OCI-LY7 (cell line): ENCODE measurements around the gene FOXP1. TPM values are rescaled to one million over a fixed set of nuclear protein-coding genes. Genes with fewer than 3 reads are reported as not detected.
A peak's percentile ranks its signal among the peaks of the same experiment; 100 is the strongest.

Experiments
- BruUV-seq: library from RNA; stranded (reverse); fragments of 400-500 nt; replicated peaks from 2 replicates; lab custom pipeline; 2021; lab: Mats Ljungman, UMichigan
- CTCF ChIA-PET: fragments of 300-600 bp; sonication (Branson Sonifier 250); formaldehyde crosslinking; loops from one replicate; lab custom pipeline; 2022; ENCODE audit warnings: antibody characterized with exemption; ENCODE audit not compliant: unreplicated experiment; lab: Charles Lee
- POLR2A ChIA-PET: fragments of 300-600 bp; sonication (Branson Sonifier 250); formaldehyde crosslinking; loops from one replicate; lab custom pipeline; 2022; ENCODE audit warnings: antibody characterized with exemption; lab: Charles Lee
- DNase-seq: peaks from one replicate; pipeline ENCODE4 v3.0.0-alpha.2; 2015; ENCODE audit warnings: low spot score
- H2AFZ ChIP-seq: fragments of 200-600 bp; sonication (generic), shearing (Covaris generic); 2 replicates; pipeline ENCODE4 v1.6.1; 2014; ENCODE audit warnings: mild to moderate bottlenecking, antibody characterized with exemption, low read length, moderate library complexity
- H3K27ac ChIP-seq: fragments of 200-600 bp; sonication (generic); 2 replicates; pipeline ENCODE4 v1.5.1; 2014; ENCODE audit warnings: mixed run types, low read depth, mild to moderate bottlenecking, moderate library complexity, low read length, inconsistent platforms; ENCODE audit not compliant: poor library complexity, severe bottlenecking
- H3K36me3 ChIP-seq: fragments of 200-600 bp; sonication (generic); 2 replicates; pipeline ENCODE4 v1.6.1; 2014; ENCODE audit warnings: mild to moderate bottlenecking, antibody characterized with exemption, low read length, moderate library complexity, mixed read lengths; ENCODE audit not compliant: insufficient read depth
- H3K4me1 ChIP-seq: fragments of 200-600 bp; sonication (generic); 2 replicates; pipeline ENCODE4 v1.5.1; 2014; ENCODE audit warnings: mild to moderate bottlenecking, low read length; ENCODE audit not compliant: insufficient read depth, poor library complexity, severe bottlenecking
- H3K4me2 ChIP-seq: fragments of 200-600 bp; sonication (generic); 2 replicates; pipeline ENCODE4 v1.6.1; 2014; ENCODE audit warnings: mild to moderate bottlenecking, low read length
- H3K4me3 ChIP-seq: fragments of 200-600 bp; sonication (generic); 2 replicates; pipeline ENCODE4 v1.5.1; 2014; ENCODE audit warnings: mild to moderate bottlenecking, low read depth, low read length; ENCODE audit not compliant: poor library complexity, severe bottlenecking
- H3K79me2 ChIP-seq: fragments of 200-600 bp; sonication (generic); 2 replicates; pipeline ENCODE4 v1.6.1; 2016; ENCODE audit warnings: low read depth, mild to moderate bottlenecking, low read length, moderate library complexity, mixed read lengths; ENCODE audit not compliant: insufficient read depth
- H3K9me2 ChIP-seq: fragments of 200-600 bp; sonication (generic); 2 replicates; pipeline ENCODE4 v1.6.1; 2016; ENCODE audit warnings: mild to moderate bottlenecking, low read length, mixed read lengths; ENCODE audit not compliant: insufficient read depth
- H3K9me3 ChIP-seq: fragments of 200-600 bp; sonication (generic); 2 replicates; pipeline ENCODE4 v1.6.1; 2014; ENCODE audit warnings: mild to moderate bottlenecking, mixed run types, low read length, mixed read lengths
- H4K20me1 ChIP-seq: fragments of 200-600 bp; sonication (generic); 2 replicates; pipeline ENCODE4 v1.6.1; 2014; ENCODE audit warnings: mild to moderate bottlenecking, antibody characterized with exemption, low read length, moderate library complexity, mixed read lengths; ENCODE audit not compliant: insufficient read depth
- CTCF ChIP-seq: fragments of 200-600 bp; sonication (generic); conservative IDR thresholded peaks from 2 replicates; pipeline ENCODE4 v1.5.1; 2014; ENCODE audit warnings: mild to moderate bottlenecking, antibody characterized with exemption, low read length, moderate library complexity, mixed read lengths
- EZH2phosphoT487 ChIP-seq: fragments of 200-600 bp; sonication (generic); IDR thresholded peaks from 2 replicates; pipeline ENCODE4 v1.6.1; 2018; ENCODE audit warnings: low read depth, borderline replicate concordance, mild to moderate bottlenecking, mixed run types, antibody characterized with exemption, low read length, moderate library complexity, mixed read lengths
- intact Hi-C: fragments of 100-400 bp; cut with micrococcal nuclease; formaldehyde crosslinking; loops from one replicate; pipeline ENCODE4 v1.10.0; 2022; ENCODE audit not compliant: unreplicated experiment
- total RNA-seq, 2 experiments: library from RNA; depleted of rRNA in 1 of 2; stranded (reverse); fragments of >200 nt in 1 of 2; shearing (Covaris generic) in 1 of 2; gene quantifications; 2 replicates each; pipeline ENCODE4 v1.2.3, GENCODE V29; 2014 to 2022

The FOXP1 gene
- total RNA-seq, 2 experiments from 2014 or later: 87.3 to 151 TPM

GRCh38 chr3:71384837-71385716 is 198.5 kb downstream of the FOXP1 start:
- no peak for DNase-seq
- TF ChIP-seq CTCF (no peak), EZH2phosphoT487 (no peak)
- intact Hi-C loops: no loop called here
- H3K9me3 ChIP-seq: no peaks in the 10 kb centered on the region
- CTCF ChIA-PET: interaction anchor here (0.6 to 0.7 kb wide), 2 partner anchors 56 to 59 kb away, joined by 3 to 4 read pairs; no protein-coding TSS in a partner anchor
- H3K4me3 ChIP-seq: no peak overlapping the region
- no peaks in the 10 kb centered on the region; the same call in 1 of the 2 replicates for H4K20me1 ChIP-seq
- peaks cover 42% of the 10 kb centered on the region for H3K4me1 ChIP-seq
- H3K36me3 ChIP-seq: no peaks in the 10 kb centered on the region
- no peak overlapping the region for H2AFZ ChIP-seq
- 0 out of 2 replicates have a peak overlapping the region, but pooled peaks have one; percentile 7 for H3K4me2 ChIP-seq
- H3K27ac ChIP-seq: no peak overlapping the region
- peaks cover 38% of the 10 kb centered on the region for H3K79me2 ChIP-seq
- no peaks in the 10 kb centered on the region for H3K9me2 ChIP-seq
- POLR2A ChIA-PET: interaction anchor here (0.6 to 8.3 kb wide), 6 partner anchors 10 to 253 kb away, joined by 3 to 54 read pairs (median 4); no protein-coding TSS in a partner anchor
- no TSS peak for BruUV-seq

- CTCF ChIA-PET: interaction anchor here (0.6 to 0.7 kb wide), 2 partner anchors 56 to 59 kb away, joined by 3 to 4 read pairs; no protein-coding TSS in a partner anchor
- no peaks in the 10 kb centered on the region for H3K9me2 ChIP-seq
- intact Hi-C loops: no loop called here
- no TSS peak for BruUV-seq
- DNase-seq: no peak
- H3K4me1 ChIP-seq: peaks cover 35% of the 10 kb centered on the region
- TF ChIP-seq EZH2phosphoT487 (no peak), CTCF (no peak)
- H3K4me2 ChIP-seq: no peak overlapping the region
- H3K9me3 ChIP-seq: no peaks in the 10 kb centered on the region
- POLR2A ChIA-PET: interaction anchor here (0.6 to 1.8 kb wide), 5 partner anchors 9 to 252 kb away, joined by 3 to 7 read pairs (median 4); no protein-coding TSS in a partner anchor
- no peak overlapping the region for H3K27ac ChIP-seq
- H3K4me3 ChIP-seq: no peak overlapping the region
- no peaks in the 10 kb centered on the region for H3K36me3 ChIP-seq
- H4K20me1 ChIP-seq: no peaks in the 10 kb centered on the region; the same call in 1 of the 2 replicates
- H2AFZ ChIP-seq: no peak overlapping the region
- peaks cover 31% of the 10 kb centered on the region for H3K79me2 ChIP-seq
Observed at GRCh38 chr3:71384388-71384787, 199.1 kb downstream of the FOXP1 start.

GRCh38 chr3:71380096-71380495 is 203.4 kb downstream of the FOXP1 start:
- Histone ChIP-seq H4K20me1 (no peaks in the 10 kb centered on the region; the same call in 1 of the 2 replicates), H3K27ac (no peak overlapping the region), H3K9me3 (no peaks in the 10 kb centered on the region), H3K4me1 (peaks cover 31% of the 10 kb centered on the region), H3K36me3 (no peaks in the 10 kb centered on the region), H3K79me2 (peaks cover 30% of the 10 kb centered on the region; the same call in 1 of the 2 replicates), H3K4me3 (no peak overlapping the region), H2AFZ (no peak overlapping the region), H3K4me2 (no peak overlapping the region), H3K9me2 (no peaks in the 10 kb centered on the region)
- intact Hi-C loops: no loop called here
- TF ChIP-seq EZH2phosphoT487: no peak
- peak; percentile 61 for TF ChIP-seq CTCF
- DNase-seq: no peak
- POLR2A ChIA-PET: no interaction called here
- BruUV-seq: no TSS peak
- CTCF ChIA-PET: no interaction called here
